Endothelial cell of umbilical vein (primary cell): Measurements from ENCODE around the gene CTSL. TPM values are rescaled to one million over a fixed set of nuclear protein-coding genes. Genes with fewer than 3 reads are reported as not detected.

Experiments used
- BruUV-seq: library from RNA; stranded (reverse); fragments of 400-500 nt; replicated peaks from 2 replicates; lab custom pipeline; 2021; lab: Mats Ljungman, UMichigan
- CTCF ChIA-PET: fragments of 300-600, 350-600 bp; sonication (Branson Sonifier 250); formaldehyde crosslinking; loops from one replicate; lab custom pipeline; 2021; ENCODE audit warnings: antibody characterized with exemption, inconsistent platforms; lab: Charles Lee
- POLR2A ChIA-PET: fragments of 300-600, 350-600 bp; sonication (Branson Sonifier 250); formaldehyde crosslinking; loops from one replicate; lab custom pipeline; 2021; ENCODE audit warnings: antibody characterized with exemption, inconsistent platforms; lab: Charles Lee
- DNase-seq: peaks from one replicate; pipeline ENCODE4 v3.0.0-alpha.2; 2011; ENCODE audit warnings: low read depth, low spot score
- FAIRE-seq: peaks from 2 replicates; lab custom pipeline; 2011; peaks lifted over from hg19 to GRCh38; lab: Jason Lieb, UNC
- H2AFZ ChIP-seq: 2 replicates; pipeline ENCODE4 v1.6.0; 2012; ENCODE audit warnings: low read depth, low read length, control low read depth, inconsistent platforms
- H3K27ac ChIP-seq: 2 replicates; pipeline ENCODE4 v1.5.1; 2011; ENCODE audit warnings: low read depth, mild to moderate bottlenecking, control low read depth, low read length, moderate library complexity; ENCODE audit not compliant: insufficient read depth
- H3K27me3 ChIP-seq, 2 experiments: 2 replicates each; pipeline versions ENCODE4 v1.6.0 to v1.6.1; 2011; ENCODE audit warnings: low read length in 2 of 2, mixed read lengths in 1 of 2; ENCODE audit not compliant: control insufficient read depth in 2 of 2, insufficient read depth in 2 of 2
- H3K36me3 ChIP-seq, 2 experiments: 2 replicates in 1 of 2; 3 replicates in 1 of 2; pipeline ENCODE4 v1.5.1; 2011; ENCODE audit warnings: low read length in 2 of 2, mild to moderate bottlenecking in 1 of 2, moderate library complexity in 1 of 2; ENCODE audit not compliant: control insufficient read depth in 2 of 2, insufficient read depth in 2 of 2; ENCODE audit errors: extremely low read depth in 1 of 2
- H3K4me1 ChIP-seq: 3 replicates; pipeline ENCODE4 v1.5.1; 2011; ENCODE audit warnings: mild to moderate bottlenecking, low read length; ENCODE audit not compliant: control insufficient read depth, insufficient read depth; ENCODE audit errors: extremely low read depth
- H3K4me2 ChIP-seq: 2 replicates; pipeline ENCODE4 v1.6.1; 2011; ENCODE audit warnings: low read length, control low read depth, mixed read lengths; ENCODE audit not compliant: insufficient read depth
- H3K4me3 ChIP-seq, 3 experiments: fragments of 200-600 bp in 1 of 3; sonication (generic), shearing (Covaris generic) in 1 of 3; replicated peaks in 1 of 3; 2 replicates each; pipeline ENCODE4 v1.5.1; 2011 to 2016; ENCODE audit warnings: control low read depth in 3 of 3, low read length in 3 of 3, mild to moderate bottlenecking in 2 of 3, inconsistent platforms in 1 of 3, low read depth in 1 of 3, moderate library complexity in 1 of 3; ENCODE audit not compliant: insufficient read depth in 1 of 3
- H3K79me2 ChIP-seq: 2 replicates; pipeline ENCODE4 v1.6.0; 2012; ENCODE audit warnings: low read length, inconsistent platforms; ENCODE audit not compliant: control insufficient read depth, insufficient read depth
- H3K9ac ChIP-seq: replicated peaks from 2 replicates; pipeline ENCODE3; 2011; ENCODE audit warnings: low read length, control low read depth; ENCODE audit not compliant: insufficient read depth; ENCODE audit errors: extremely low read depth
- H3K9me1 ChIP-seq: replicated peaks from 3 replicates; pipeline ENCODE4 v1.6.0; 2011; ENCODE audit warnings: mild to moderate bottlenecking, low read length; ENCODE audit not compliant: control insufficient read depth, insufficient read depth; ENCODE audit errors: extremely low read depth
- H3K9me3 ChIP-seq: replicated peaks from 2 replicates; pipeline ENCODE4 v1.5.1; 2012; ENCODE audit warnings: low read length, inconsistent platforms; ENCODE audit not compliant: control insufficient read depth, insufficient read depth
- H4K20me1 ChIP-seq: replicated peaks from 2 replicates; pipeline ENCODE3; 2011; ENCODE audit warnings: mild to moderate bottlenecking, low read length; ENCODE audit not compliant: control insufficient read depth, insufficient read depth; ENCODE audit errors: extremely low read depth
- EZH2 ChIP-seq: IDR thresholded peaks from 2 replicates; pipeline ENCODE4 v1.6.1; 2012; ENCODE audit warnings: borderline replicate concordance, low read depth, mild to moderate bottlenecking, moderate library complexity, low read length, inconsistent platforms; ENCODE audit not compliant: severe bottlenecking
- FOS ChIP-seq: IDR thresholded peaks from 2 replicates; pipeline ENCODE4 v1.6.1; 2011; ENCODE audit warnings: mild to moderate bottlenecking, low read length, moderate library complexity, borderline replicate concordance; ENCODE audit not compliant: insufficient read depth
- GATA2 ChIP-seq: IDR thresholded peaks from 2 replicates; pipeline ENCODE4 v1.7.0; 2011; ENCODE audit warnings: low read depth, mild to moderate bottlenecking, moderate library complexity, mixed read lengths, low read length; ENCODE audit not compliant: insufficient read length, insufficient read depth
- JUN ChIP-seq: IDR thresholded peaks from 2 replicates; pipeline ENCODE4 v1.6.1; 2011; ENCODE audit warnings: borderline replicate concordance, low read depth; ENCODE audit not compliant: insufficient read length, insufficient read depth
- MYC ChIP-seq: IDR thresholded peaks from one replicate; pipeline ENCODE4 v1.6.1; 2011; ENCODE audit warnings: mild to moderate bottlenecking, low read depth, low read length
- POLR2A ChIP-seq: IDR thresholded peaks from 2 replicates; pipeline ENCODE4 v1.6.1; 2012; ENCODE audit warnings: low read depth, mild to moderate bottlenecking, control low read depth, low read length
- POLR2AphosphoS5 ChIP-seq: IDR thresholded peaks from 2 replicates; pipeline ENCODE4 v1.6.1; 2012; ENCODE audit warnings: low read depth, mild to moderate bottlenecking, control low read depth, low read length, moderate library complexity; ENCODE audit not compliant: insufficient read depth
- dilution Hi-C: fragments of 300-500 bp; cut with MboI; formaldehyde crosslinking; loops from one replicate; pipeline ENCODE4 v1.15.0; 2019; ENCODE audit warnings: low sequenced_read_pairs; ENCODE audit not compliant: extremely low pct_ligation_motif_present
- intact Hi-C: fragments of 100-400 bp; cut with micrococcal nuclease; formaldehyde crosslinking; loops from one replicate; pipeline ENCODE4 v1.10.0; 2022
- polyA plus RNA-seq, 4 experiments: library from polyadenylated mRNA; depleted of rRNA in 3 of 4; stranded (reverse) in 3 of 4; unstranded in 1 of 4; fragments of >200 nt; gene quantifications; 2 replicates each; pipeline versions ENCODE4 v1.2.1 to v1.2.3, GENCODE V29; 2011 to 2012; ENCODE audit warnings: missing spikeins in 1 of 4
- total RNA-seq: library from RNA; stranded (reverse); gene quantifications from 2 replicates; pipeline ENCODE4 v1.2.3, GENCODE V29; 2021
- TF ChIP-seq, protein P1 (sequence below), 2 donors: IDR thresholded peaks; 1 replicate in 1 of 2; 2 replicates in 1 of 2; pipeline ENCODE4 v1.5.1; 2011; ENCODE audit warnings: low read length in 2 of 2, mild to moderate bottlenecking in 2 of 2, moderate library complexity in 2 of 2, control low read depth in 1 of 2, inconsistent platforms in 1 of 2, low read depth in 1 of 2; ENCODE audit not compliant: insufficient read depth in 1 of 2; ENCODE audit errors: extremely low read depth in 1 of 2
- TF ChIP-seq, protein P2 (sequence below): IDR thresholded peaks from 2 replicates; pipeline ENCODE4 v1.6.1; 2011; ENCODE audit not compliant: insufficient read depth, insufficient read length

CTSL gene
- total and polyA plus RNA-seq, 2 donors (not counting 3 experiments of a cell fraction or from before 2014, with no cell fraction given), result 98.4 to 107 TPM

DNA sequence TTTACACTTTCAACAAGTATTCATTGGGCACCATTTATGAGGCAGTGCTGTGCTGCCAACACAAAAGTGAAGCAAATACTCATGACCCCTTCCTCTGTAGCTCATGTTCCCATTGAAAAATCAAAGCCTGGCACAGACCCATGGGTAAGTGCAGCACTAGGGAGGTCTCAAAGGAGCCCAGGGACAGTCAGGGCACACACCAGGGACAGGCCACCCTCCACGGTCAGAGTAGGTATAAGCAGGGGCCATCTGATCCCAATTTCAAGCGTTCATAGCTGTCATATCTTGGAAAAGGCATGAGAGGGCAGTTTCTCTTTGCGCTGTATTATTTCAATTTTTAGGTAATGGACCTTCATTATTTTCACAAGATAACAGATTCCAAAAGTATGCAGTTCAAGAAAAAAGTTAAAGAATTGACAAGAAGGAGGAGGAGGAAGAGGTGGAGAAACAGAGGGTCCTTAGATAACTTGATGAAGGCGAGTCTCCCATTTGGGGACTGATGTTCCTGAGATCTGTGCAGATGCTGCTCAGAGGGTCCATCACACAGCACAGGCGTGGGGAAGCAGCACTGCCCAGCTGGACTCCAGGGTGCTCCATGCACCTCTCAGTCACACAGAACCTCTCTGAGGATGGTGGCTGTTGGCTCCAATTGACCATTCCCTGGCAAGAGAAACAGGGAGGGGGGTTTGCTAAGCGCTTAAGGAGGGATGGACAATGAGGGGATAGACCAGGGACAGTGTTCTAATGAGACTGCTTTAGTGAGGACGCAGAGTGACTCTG lies 7.5 kb downstream of the CTSL start:
- intact Hi-C loops, result no loop called here
- CTCF ChIA-PET, result interaction anchor here (1.1 to 2.1 kb wide), 2 partner anchors 49 to 79 kb away, joined by 3 to 7 read pairs; no protein-coding TSS in a partner anchor
- dilution Hi-C loops, result no loop called here

More for the DNA sequence above, 7.5 kb downstream of the CTSL start:
- no TSS peak for BruUV-seq
- Histone ChIP-seq H3K4me1 (no peaks in the 10 kb centered on the region), H3K27ac (no peak overlapping the region), H3K4me2 (no peak overlapping the region), H4K20me1 (no peaks in the 10 kb centered on the region), H2AFZ (peak overlapping the region; percentile 34), H3K79me2 (no peaks in the 10 kb centered on the region), H3K9me3 (no peaks in the 10 kb centered on the region), H3K27me3 (no peaks in the 10 kb centered on the region), H3K4me3 (no peak overlapping the region), H3K36me3 (peaks cover 0 to 2% of the 10 kb centered on the region in 2 experiments), H3K9ac (no peak overlapping the region), H3K9me1 (no peaks in the 10 kb centered on the region)
- FAIRE-seq (no peak), DNase-seq (no peak)
- POLR2A ChIA-PET, result interaction anchor here (0.9 kb wide), 1 partner anchor 22 kb away, joined by 3 read pairs; no protein-coding TSS in a partner anchor
- TF ChIP-seq FOS (no peak), POLR2AphosphoS5 (no peak), EZH2 (no peak), MYC (no peak), GATA2 (no peak), JUN (no peak), POLR2A (no peak)
- TF ChIP-seq, protein P1, sequence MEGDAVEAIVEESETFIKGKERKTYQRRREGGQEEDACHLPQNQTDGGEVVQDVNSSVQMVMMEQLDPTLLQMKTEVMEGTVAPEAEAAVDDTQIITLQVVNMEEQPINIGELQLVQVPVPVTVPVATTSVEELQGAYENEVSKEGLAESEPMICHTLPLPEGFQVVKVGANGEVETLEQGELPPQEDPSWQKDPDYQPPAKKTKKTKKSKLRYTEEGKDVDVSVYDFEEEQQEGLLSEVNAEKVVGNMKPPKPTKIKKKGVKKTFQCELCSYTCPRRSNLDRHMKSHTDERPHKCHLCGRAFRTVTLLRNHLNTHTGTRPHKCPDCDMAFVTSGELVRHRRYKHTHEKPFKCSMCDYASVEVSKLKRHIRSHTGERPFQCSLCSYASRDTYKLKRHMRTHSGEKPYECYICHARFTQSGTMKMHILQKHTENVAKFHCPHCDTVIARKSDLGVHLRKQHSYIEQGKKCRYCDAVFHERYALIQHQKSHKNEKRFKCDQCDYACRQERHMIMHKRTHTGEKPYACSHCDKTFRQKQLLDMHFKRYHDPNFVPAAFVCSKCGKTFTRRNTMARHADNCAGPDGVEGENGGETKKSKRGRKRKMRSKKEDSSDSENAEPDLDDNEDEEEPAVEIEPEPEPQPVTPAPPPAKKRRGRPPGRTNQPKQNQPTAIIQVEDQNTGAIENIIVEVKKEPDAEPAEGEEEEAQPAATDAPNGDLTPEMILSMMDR (IDR thresholded peaks at IDR 0.05; ENCODE audit: extremely low read depth in 1 of 2, insufficient read depth in 1 of 2, low read depth in 1 of 2, low read length in 2 of 2), result no peak
- TF ChIP-seq, protein P2, sequence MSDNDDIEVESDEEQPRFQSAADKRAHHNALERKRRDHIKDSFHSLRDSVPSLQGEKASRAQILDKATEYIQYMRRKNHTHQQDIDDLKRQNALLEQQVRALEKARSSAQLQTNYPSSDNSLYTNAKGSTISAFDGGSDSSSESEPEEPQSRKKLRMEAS, result no peak
